Measurements from ENCODE around the gene CCDC154.

DNA sequence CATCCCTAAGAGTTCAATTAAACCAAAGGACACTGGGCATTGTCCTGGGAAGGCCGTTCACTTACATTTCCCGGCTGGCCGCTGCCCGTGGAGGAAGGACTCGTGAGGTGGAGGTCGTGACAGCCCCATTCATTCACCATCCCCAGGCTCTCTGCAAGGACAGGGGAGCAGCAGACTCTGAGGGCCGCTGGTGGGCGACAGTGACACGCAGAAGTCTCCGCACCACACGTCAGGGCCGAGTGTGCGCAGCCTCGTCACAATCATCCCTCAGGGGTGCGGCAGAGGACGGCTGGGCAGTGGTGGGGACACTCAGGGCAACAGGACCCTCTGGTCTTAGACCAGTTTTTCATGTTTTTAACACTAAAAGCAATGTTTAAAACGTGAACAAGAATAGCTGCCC, 51.5 kb downstream of the CCDC154 start:
- TF ChIP-seq, protein P1, sequence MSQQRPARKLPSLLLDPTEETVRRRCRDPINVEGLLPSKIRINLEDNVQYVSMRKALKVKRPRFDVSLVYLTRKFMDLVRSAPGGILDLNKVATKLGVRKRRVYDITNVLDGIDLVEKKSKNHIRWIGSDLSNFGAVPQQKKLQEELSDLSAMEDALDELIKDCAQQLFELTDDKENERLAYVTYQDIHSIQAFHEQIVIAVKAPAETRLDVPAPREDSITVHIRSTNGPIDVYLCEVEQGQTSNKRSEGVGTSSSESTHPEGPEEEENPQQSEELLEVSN (IDR thresholded peaks at IDR 0.05; ENCODE audit: borderline replicate concordance in 1 of 2, extremely low read depth in 1 of 2, insufficient read depth in 1 of 2, insufficient read length in 1 of 2, low read depth in 1 of 2, low read length in 1 of 2, poor library complexity in 1 of 2, severe bottlenecking in 1 of 2), result no peak
- TF ChIP-seq NRF1 (conservative IDR thresholded peaks at IDR 0.05 in 1 of 2, IDR thresholded peaks at IDR 0.05 in 1 of 2) (no peak), CBFB (CRISPR knock-in tag; IDR thresholded peaks at IDR 0.05) (no peak), KHSRP (IDR thresholded peaks at IDR 0.05) (no peak), RAD21 (CRISPR knock-in tag; conservative IDR thresholded peaks at IDR 0.05 in 1 of 2, IDR thresholded peaks at IDR 0.05 in 1 of 2) (no peak), FOXM1 (IDR thresholded peaks at IDR 0.05; ENCODE audit: low read depth) (no peak), FOXM1 (CRISPR knock-in tag; IDR thresholded peaks at IDR 0.05; ENCODE audit: low read depth) (no peak)
- TF ChIP-seq, protein P2, sequence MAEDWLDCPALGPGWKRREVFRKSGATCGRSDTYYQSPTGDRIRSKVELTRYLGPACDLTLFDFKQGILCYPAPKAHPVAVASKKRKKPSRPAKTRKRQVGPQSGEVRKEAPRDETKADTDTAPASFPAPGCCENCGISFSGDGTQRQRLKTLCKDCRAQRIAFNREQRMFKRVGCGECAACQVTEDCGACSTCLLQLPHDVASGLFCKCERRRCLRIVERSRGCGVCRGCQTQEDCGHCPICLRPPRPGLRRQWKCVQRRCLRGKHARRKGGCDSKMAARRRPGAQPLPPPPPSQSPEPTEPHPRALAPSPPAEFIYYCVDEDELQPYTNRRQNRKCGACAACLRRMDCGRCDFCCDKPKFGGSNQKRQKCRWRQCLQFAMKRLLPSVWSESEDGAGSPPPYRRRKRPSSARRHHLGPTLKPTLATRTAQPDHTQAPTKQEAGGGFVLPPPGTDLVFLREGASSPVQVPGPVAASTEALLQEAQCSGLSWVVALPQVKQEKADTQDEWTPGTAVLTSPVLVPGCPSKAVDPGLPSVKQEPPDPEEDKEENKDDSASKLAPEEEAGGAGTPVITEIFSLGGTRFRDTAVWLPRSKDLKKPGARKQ (CRISPR knock-in tag; IDR thresholded peaks at IDR 0.05), result no peak
- TF ChIP-seq, protein P3, sequence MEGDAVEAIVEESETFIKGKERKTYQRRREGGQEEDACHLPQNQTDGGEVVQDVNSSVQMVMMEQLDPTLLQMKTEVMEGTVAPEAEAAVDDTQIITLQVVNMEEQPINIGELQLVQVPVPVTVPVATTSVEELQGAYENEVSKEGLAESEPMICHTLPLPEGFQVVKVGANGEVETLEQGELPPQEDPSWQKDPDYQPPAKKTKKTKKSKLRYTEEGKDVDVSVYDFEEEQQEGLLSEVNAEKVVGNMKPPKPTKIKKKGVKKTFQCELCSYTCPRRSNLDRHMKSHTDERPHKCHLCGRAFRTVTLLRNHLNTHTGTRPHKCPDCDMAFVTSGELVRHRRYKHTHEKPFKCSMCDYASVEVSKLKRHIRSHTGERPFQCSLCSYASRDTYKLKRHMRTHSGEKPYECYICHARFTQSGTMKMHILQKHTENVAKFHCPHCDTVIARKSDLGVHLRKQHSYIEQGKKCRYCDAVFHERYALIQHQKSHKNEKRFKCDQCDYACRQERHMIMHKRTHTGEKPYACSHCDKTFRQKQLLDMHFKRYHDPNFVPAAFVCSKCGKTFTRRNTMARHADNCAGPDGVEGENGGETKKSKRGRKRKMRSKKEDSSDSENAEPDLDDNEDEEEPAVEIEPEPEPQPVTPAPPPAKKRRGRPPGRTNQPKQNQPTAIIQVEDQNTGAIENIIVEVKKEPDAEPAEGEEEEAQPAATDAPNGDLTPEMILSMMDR (IDR thresholded peaks at IDR 0.05 in 2 of 3, conservative IDR thresholded peaks at IDR 0.05 in 1 of 3; ENCODE audit: insufficient read depth in 2 of 3, low read depth in 1 of 3, low read length in 3 of 3), result peak in 1 of 3 experiments; percentile 10; a peak in 2 of 6 replicates
